Panc1 (cell line): ENCODE measurements around the gene COX6A1.

ENCODE experiments used
- CTCF ChIP-seq: fragments of 450-650 bp; IDR thresholded peaks from 2 replicates; pipeline ENCODE4 v1.5.1; 2017; ENCODE audit warnings: mild to moderate bottlenecking
- POLR2AphosphoS5 ChIP-seq: IDR thresholded peaks from 2 replicates; pipeline ENCODE4 v1.6.1; 2012; ENCODE audit warnings: mild to moderate bottlenecking, low read depth, low read length, moderate library complexity
- REST ChIP-seq, 2 experiments: IDR thresholded peaks; 2 replicates each; pipeline ENCODE4 v1.6.1; 2011 to 2012; ENCODE audit warnings: low read depth in 2 of 2, control low read depth in 1 of 2, low read length in 1 of 2, mild to moderate bottlenecking in 1 of 2, moderate library complexity in 1 of 2; ENCODE audit not compliant: insufficient read depth in 1 of 2

- TF ChIP-seq CTCF (no peak), REST (IDR thresholded peaks at IDR 0.05; ENCODE audit: insufficient read depth in 1 of 2, low read depth in 2 of 2, low read length in 1 of 2) (no peak), POLR2AphosphoS5 (no peak)
Measured at GRCh38 chr12:120453060-120453750, 15.3 kb downstream of the COX6A1 start.
